ENCODE results near the gene GATA2. TPM values are rescaled to one million over a fixed set of nuclear protein-coding genes. Genes with fewer than 3 reads are reported as not detected.
A peak's percentile ranks its signal among the peaks of the same experiment; 100 is the strongest.

Gene GATA2
- total RNA-seq, 3 donors from 2014 or later, result 1.6 to 10.1 (median 8.8) TPM

GRCh38 chr3:128432301-128432970, 60.6 kb downstream of the GATA2 start:
- no peak overlapping the region for H3K4me3 ChIP-seq
- TF ChIP-seq CTCF (IDR thresholded peaks at IDR 0.05), result no peak
- intact Hi-C loops (cut with DNase I, micrococcal nuclease), result loop anchor here in 1 of 2 donors (5.0 kb wide), 1 partner anchor 175 kb away; no protein-coding TSS in a partner anchor
- no peaks in the 10 kb centered on the region for H3K36me3 ChIP-seq (ENCODE audit: low read depth)
- ATAC-seq (peak; percentile 29), DNase-seq (no peak)
- peaks cover 8% of the 10 kb centered on the region for H3K4me1 ChIP-seq (ENCODE audit: low read depth)
- no peaks in the 10 kb centered on the region for H3K9me3 ChIP-seq

GRCh38 chr3:128431803-128432300, 61.1 kb downstream of the GATA2 start:
- Histone ChIP-seq H3K36me3 (ENCODE audit: low read depth) (no peaks in the 10 kb centered on the region), H3K4me1 (ENCODE audit: low read depth) (peaks cover 8% of the 10 kb centered on the region), H3K4me3 (no peak overlapping the region), H3K9me3 (no peaks in the 10 kb centered on the region)
- intact Hi-C loops (cut with DNase I, micrococcal nuclease), result loop anchor here in 1 of 2 donors (5.0 kb wide), 1 partner anchor 175 kb away; no protein-coding TSS in a partner anchor
- no peak for ATAC-seq
- DNase-seq, result no peak
- no peak for TF ChIP-seq CTCF (IDR thresholded peaks at IDR 0.05)

GRCh38 chr3:128430731-128431130, 62.3 kb downstream of the GATA2 start:
- Histone ChIP-seq H3K4me1 (ENCODE audit: low read depth) (peaks cover 8% of the 10 kb centered on the region), H3K36me3 (ENCODE audit: low read depth) (no peaks in the 10 kb centered on the region), H3K4me3 (no peak overlapping the region), H3K9me3 (no peaks in the 10 kb centered on the region)
- intact Hi-C loops (cut with DNase I, micrococcal nuclease), result loop anchor here in 1 of 2 donors (5.0 kb wide), 1 partner anchor 177 kb away; no protein-coding TSS in a partner anchor
- DNase-seq, result no peak
- no peak for ATAC-seq
- TF ChIP-seq CTCF (IDR thresholded peaks at IDR 0.05), result no peak

GRCh38 chr3:128430301-128430700, 62.7 kb downstream of the GATA2 start:
- Histone ChIP-seq H3K4me1 (ENCODE audit: low read depth) (peaks cover 8% of the 10 kb centered on the region), H3K4me3 (no peak overlapping the region), H3K9me3 (no peaks in the 10 kb centered on the region), H3K36me3 (ENCODE audit: low read depth) (no peaks in the 10 kb centered on the region)
- no peak for TF ChIP-seq CTCF (IDR thresholded peaks at IDR 0.05)
- no peak for DNase-seq
- intact Hi-C loops (cut with DNase I, micrococcal nuclease), result loop anchor here in 1 of 2 donors (5.0 kb wide), 1 partner anchor 177 kb away; no protein-coding TSS in a partner anchor
- no peak for ATAC-seq

GRCh38 chr3:128429751-128430150, 63.2 kb downstream of the GATA2 start:
- Histone ChIP-seq H3K4me3 (no peak overlapping the region), H3K36me3 (ENCODE audit: low read depth) (no peaks in the 10 kb centered on the region), H3K4me1 (ENCODE audit: low read depth) (peaks cover 8% of the 10 kb centered on the region), H3K9me3 (no peaks in the 10 kb centered on the region)
- DNase-seq (no peak), ATAC-seq (no peak)
- intact Hi-C loops (cut with DNase I, micrococcal nuclease), result loop anchor here (5.0 to 10.0 kb wide), 2 partner anchors 175 to 178 kb away; no protein-coding TSS in a partner anchor
- TF ChIP-seq CTCF (IDR thresholded peaks at IDR 0.05), result no peak

Other genes starting within 250 kb of the GATA2 start
- not detected for gene DNAJB8, start 26.3 kb downstream of the GATA2 start, total RNA-seq
- gene RPN1, start 157.6 kb upstream of the GATA2 start, total RNA-seq, result 100 to 1,000 TPM; 130 to 219 (median 166) TPM
- 100 to 1,000 TPM; 237 to 302 (median 265) TPM for gene RAB7A, start 233.0 kb upstream of the GATA2 start, total RNA-seq

Measured in mucosa of descending colon (tissue), 3 donors.